Central memory CD8-positive, alpha-beta T cell (primary cell): ENCODE measurements around the gene SLC40A1.

Experiments used
- ATAC-seq: fragments of 150-1000 bp; cut with Tn5 transposase; replicated peaks from 2 replicates; pipeline ENCODE4 v1.10.0; 2022; ENCODE audit warnings: mild to moderate bottlenecking, moderate FRiP score, moderate number of reproducible peaks; ENCODE audit not compliant: poor library complexity, severe bottlenecking; ENCODE audit errors: extremely low read depth
- DNase-seq, 2 donors: peaks; one replicate each; pipeline ENCODE4 v3.0.0; 2021; ENCODE audit warnings: low spot score in 2 of 2
- H3K27ac Mint-ChIP-seq: one replicate; pipeline ENCODE4 v1.8.0; 2022; ENCODE audit warnings: low read depth, mild to moderate bottlenecking, moderate library complexity, mixed read lengths
- H3K27me3 Mint-ChIP-seq: one replicate; pipeline ENCODE4 v1.8.0; 2022; ENCODE audit warnings: mixed read lengths
- H3K36me3 Mint-ChIP-seq: one replicate; pipeline ENCODE4 v1.8.0; 2022; ENCODE audit warnings: mild to moderate bottlenecking, moderate library complexity, mixed read lengths; ENCODE audit not compliant: insufficient read depth
- H3K4me1 Mint-ChIP-seq: one replicate; pipeline ENCODE4 v1.8.0; 2022; ENCODE audit warnings: mixed read lengths
- H3K4me3 Mint-ChIP-seq: one replicate; pipeline ENCODE4 v1.8.0; 2022; ENCODE audit warnings: mild to moderate bottlenecking, moderate library complexity, mixed read lengths
- H3K9me3 Mint-ChIP-seq: one replicate; pipeline ENCODE4 v1.8.0; 2022; ENCODE audit warnings: mixed read lengths

The SLC40A1 gene, protein sequence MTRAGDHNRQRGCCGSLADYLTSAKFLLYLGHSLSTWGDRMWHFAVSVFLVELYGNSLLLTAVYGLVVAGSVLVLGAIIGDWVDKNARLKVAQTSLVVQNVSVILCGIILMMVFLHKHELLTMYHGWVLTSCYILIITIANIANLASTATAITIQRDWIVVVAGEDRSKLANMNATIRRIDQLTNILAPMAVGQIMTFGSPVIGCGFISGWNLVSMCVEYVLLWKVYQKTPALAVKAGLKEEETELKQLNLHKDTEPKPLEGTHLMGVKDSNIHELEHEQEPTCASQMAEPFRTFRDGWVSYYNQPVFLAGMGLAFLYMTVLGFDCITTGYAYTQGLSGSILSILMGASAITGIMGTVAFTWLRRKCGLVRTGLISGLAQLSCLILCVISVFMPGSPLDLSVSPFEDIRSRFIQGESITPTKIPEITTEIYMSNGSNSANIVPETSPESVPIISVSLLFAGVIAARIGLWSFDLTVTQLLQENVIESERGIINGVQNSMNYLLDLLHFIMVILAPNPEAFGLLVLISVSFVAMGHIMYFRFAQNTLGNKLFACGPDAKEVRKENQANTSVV

GRCh38 chr2:189580658-189581353 is at the start of gene SLC40A1:
TSS of gene SLC40A1 (minus strand) at chr2:189580786. CDS start at chr2:189580460, 326 bp downstream.
- H3K4me3 Mint-ChIP-seq = peak within 1 kb of the TSS; percentile 67
- no peaks in the 10 kb centered on the region for H3K9me3 Mint-ChIP-seq
- H3K27ac Mint-ChIP-seq = no peak within 1 kb of the TSS
- H3K4me1 Mint-ChIP-seq = peaks cover 14% of the 10 kb centered on the region
- DNase-seq (peak; percentile 11 to 15), ATAC-seq (peak; percentile 82)
- peaks cover 71% of the 10 kb centered on the region for H3K27me3 Mint-ChIP-seq
- no peaks in the 10 kb centered on the region for H3K36me3 Mint-ChIP-seq

DNA sequence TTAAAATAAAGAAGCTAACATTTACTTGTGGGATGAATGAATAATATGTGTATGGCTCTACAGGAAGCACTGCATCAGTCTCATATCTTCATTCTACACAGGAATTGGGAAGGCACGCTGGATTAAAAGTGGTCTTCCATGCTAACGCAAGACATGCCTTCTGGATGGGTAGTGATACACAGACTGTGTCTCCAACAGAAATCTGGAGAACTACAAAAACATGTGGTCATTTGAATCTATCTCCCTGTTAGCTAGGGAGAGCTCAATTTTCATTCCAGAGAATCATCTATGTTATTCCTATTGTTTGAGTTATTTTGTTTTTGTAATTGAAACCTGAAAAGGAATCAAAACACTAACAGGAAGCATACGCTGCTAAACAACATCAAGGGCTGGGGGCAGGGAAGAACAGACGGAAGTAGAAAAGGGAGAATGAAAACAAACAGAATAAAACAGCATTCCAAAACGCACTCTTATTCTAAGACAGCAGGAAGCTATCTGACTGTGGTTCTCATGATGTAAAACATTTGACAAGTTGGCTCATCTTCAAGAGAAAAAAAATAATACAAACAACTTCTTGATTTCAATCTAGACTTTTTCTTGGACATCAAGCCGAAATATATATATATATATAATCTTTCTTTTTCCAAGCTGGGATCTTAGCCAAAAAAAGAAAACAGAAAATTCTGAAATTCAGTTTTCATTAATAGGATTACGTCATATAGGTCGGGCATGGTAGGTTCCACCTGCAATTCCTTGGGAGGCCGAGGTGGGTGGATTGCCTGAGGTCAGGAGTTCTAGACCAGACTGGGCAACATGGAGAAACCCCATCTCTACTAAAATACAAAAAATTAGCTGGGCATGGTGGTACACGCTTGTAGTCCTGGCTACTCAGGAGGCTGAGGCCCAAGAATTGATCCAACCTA is 49.2 kb upstream of the SLC40A1 start:
- Mint-ChIP-seq H3K36me3 (no peaks in the 10 kb centered on the region), H3K4me1 (no peaks in the 10 kb centered on the region), H3K4me3 (no peak overlapping the region), H3K27ac (no peak overlapping the region), H3K27me3 (no peaks in the 10 kb centered on the region), H3K9me3 (no peaks in the 10 kb centered on the region)
- ATAC-seq (no peak), DNase-seq (no peak)

DNA sequence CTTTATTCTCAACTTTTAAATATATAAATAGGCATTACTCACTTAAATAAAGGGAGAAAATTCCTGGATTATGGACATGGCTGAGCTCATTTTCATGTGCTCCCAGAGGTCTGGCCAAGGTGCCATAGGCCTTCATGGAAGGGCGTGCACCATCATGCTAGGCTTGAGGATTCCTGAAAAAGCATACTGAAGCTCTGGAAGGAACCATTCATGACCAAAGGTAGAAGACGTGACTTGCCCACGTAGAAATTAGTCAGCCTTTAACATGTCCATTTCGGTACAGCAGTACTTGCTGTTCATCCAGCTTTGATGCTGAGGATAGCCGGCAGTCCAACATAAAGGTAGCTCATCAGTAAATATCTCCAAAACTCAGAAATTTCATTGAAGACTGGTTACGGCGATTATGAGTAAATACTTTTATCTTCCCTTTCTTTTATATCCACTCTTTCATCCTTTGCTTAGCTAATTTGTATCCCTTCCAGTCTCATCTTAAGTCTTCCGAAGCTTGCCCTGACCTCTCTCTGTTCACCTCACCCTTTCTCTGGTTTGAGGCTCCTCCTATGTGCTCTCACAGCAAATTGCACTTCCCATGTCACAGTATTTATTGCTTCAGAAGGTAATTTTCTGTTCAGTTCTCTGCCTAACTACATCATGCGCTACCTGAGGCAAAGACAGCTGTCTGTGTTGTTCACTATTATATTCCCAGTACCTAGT is 48.4 kb upstream of the SLC40A1 start:
- Mint-ChIP-seq H3K27me3 (no peaks in the 10 kb centered on the region), H3K4me1 (no peaks in the 10 kb centered on the region), H3K4me3 (no peak overlapping the region), H3K36me3 (no peaks in the 10 kb centered on the region), H3K9me3 (no peaks in the 10 kb centered on the region), H3K27ac (no peak overlapping the region)
- no peak for ATAC-seq
- no peak for DNase-seq

DNA sequence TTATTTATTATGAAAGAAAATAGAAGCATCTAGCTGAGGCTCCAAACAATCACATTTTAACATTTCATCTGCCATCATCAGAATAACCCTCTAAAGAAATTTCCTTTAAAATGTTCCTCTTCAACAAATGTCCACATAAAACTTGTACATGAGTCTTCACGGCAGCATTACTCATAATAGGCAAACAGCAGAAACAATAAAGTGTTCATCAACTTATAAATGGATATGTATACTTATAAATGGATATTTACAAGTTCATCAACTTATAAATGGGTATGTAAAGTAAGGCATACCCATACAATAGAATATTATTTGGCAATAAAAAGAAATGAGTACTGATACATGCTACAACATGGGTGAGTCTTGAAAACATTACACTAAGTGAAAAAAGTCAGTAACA is 47.2 kb upstream of the SLC40A1 start:
- H3K9me3 Mint-ChIP-seq = no peaks in the 10 kb centered on the region
- DNase-seq (no peak), ATAC-seq (no peak)
- H3K36me3 Mint-ChIP-seq = no peaks in the 10 kb centered on the region
- H3K4me3 Mint-ChIP-seq = no peak overlapping the region
- no peaks in the 10 kb centered on the region for H3K4me1 Mint-ChIP-seq
- no peaks in the 10 kb centered on the region for H3K27me3 Mint-ChIP-seq
- H3K27ac Mint-ChIP-seq = no peak overlapping the region

DNA sequence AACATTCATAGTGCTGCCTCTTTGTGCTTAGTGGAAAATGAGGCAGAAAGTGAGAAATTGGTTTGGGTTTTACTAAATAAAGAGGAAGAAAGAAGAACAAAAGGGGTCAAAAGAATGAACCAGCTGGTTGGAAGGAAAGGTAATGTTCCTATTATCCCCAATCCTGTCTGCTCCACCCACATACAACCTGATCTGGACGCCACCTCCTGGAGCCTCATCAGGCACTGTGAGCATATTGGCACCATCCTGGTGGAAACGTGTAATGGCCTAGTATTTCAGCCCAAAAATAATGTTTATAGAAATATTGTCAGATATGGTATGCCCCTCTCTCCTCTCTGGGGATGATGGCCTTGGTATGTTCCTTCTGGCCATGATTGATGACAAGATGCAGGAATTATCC is 45.0 kb upstream of the SLC40A1 start:
- no peaks in the 10 kb centered on the region for H3K4me1 Mint-ChIP-seq
- H3K27me3 Mint-ChIP-seq = no peaks in the 10 kb centered on the region
- no peak for ATAC-seq
- no peak for DNase-seq
- H3K9me3 Mint-ChIP-seq = no peaks in the 10 kb centered on the region
- no peaks in the 10 kb centered on the region for H3K36me3 Mint-ChIP-seq
- H3K4me3 Mint-ChIP-seq = no peak overlapping the region
- no peak overlapping the region for H3K27ac Mint-ChIP-seq

DNA sequence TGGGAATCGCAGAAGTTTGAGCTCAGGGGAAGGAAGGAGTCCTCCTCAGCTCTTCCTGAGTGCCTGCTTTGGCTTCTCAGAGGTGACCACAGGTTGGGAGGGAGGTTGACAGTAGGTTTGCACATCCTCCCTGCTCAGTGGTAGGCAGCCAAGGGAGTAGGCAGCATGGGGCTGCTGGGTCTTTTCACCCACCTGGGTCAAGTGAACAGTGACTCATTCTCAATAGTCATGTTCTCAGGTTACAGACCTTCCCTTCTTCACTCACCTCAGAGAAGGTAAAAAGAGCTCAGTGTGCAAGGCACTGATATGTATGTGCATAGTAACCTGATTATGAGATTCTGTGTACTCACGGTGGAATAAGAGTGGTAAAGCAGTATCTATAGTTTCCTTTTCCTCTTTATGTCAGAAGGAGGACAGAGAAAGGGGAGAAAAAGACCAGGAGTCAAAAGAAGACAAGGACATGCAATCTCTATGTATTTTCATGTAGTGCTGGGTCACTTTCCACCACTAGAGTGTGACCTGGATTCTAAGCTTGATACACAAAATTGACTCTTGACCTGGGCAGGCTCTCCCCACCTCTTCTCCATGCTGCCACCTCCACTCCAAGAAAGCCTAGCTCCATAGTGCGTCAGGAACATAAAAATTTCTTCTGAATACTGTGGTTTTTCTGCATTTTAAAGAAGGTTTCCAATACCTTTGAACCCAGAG is 44.2 kb upstream of the SLC40A1 start:
- no peak for ATAC-seq

DNA sequence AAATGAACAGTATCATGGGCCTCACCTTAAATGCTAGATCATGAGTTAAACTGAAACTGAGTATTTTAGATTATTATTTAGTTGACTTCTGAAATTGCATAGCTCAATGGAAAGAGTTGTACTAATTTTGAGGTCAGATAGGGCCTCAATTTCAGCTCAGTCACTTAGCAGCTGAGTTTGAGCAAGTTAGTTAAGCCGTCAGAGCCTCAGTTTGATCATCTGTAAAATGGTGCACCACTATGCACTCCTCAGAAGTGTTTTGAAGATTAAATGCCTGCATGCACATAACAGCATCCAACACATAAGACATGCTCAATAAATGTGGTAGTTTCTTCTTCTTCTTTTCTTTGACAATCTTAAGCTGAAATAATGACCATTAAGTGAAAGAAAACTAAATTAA is 42.5 kb upstream of the SLC40A1 start:
- DNase-seq (no peak), ATAC-seq (no peak)
- H3K9me3 Mint-ChIP-seq = no peaks in the 10 kb centered on the region
- no peaks in the 10 kb centered on the region for H3K27me3 Mint-ChIP-seq
- H3K36me3 Mint-ChIP-seq = no peaks in the 10 kb centered on the region
- H3K4me3 Mint-ChIP-seq = no peak overlapping the region
- no peak overlapping the region for H3K27ac Mint-ChIP-seq
- no peaks in the 10 kb centered on the region for H3K4me1 Mint-ChIP-seq

More for the DNA sequence above, 44.2 kb upstream of the SLC40A1 start:
- H3K4me3 Mint-ChIP-seq = no peak overlapping the region
- DNase-seq = no peak
- H3K4me1 Mint-ChIP-seq = no peaks in the 10 kb centered on the region
- no peaks in the 10 kb centered on the region for H3K27me3 Mint-ChIP-seq
- H3K27ac Mint-ChIP-seq = no peak overlapping the region
- H3K36me3 Mint-ChIP-seq = no peaks in the 10 kb centered on the region
- H3K9me3 Mint-ChIP-seq = no peaks in the 10 kb centered on the region

GRCh38 chr2:189621781-189622180 is 41.2 kb upstream of the SLC40A1 start:
- H3K36me3 Mint-ChIP-seq = no peaks in the 10 kb centered on the region
- ATAC-seq (no peak), DNase-seq (no peak)
- H3K4me3 Mint-ChIP-seq = no peak overlapping the region
- no peak overlapping the region for H3K27ac Mint-ChIP-seq
- H3K9me3 Mint-ChIP-seq = no peaks in the 10 kb centered on the region
- H3K27me3 Mint-ChIP-seq = no peaks in the 10 kb centered on the region
- no peaks in the 10 kb centered on the region for H3K4me1 Mint-ChIP-seq

DNA sequence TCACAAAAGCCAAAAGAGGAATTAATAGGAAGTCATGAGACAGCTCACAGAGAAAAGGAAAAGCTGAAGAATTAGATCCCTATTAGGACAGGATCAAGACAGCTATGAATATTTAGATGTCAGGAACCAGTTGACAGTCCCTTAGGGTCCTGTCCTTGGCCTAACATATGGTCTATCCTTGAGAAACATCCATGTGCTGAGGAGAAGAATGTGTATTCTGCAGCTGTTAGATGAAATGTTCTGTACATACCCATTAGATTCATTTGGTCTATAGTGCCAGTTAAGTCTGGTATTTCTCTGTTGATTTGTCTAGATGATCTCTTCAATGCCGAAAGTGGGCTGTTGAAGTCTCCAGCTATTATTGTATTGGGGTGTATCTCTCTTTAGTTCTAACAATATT is 37.6 kb upstream of the SLC40A1 start:
- ATAC-seq (no peak), DNase-seq (no peak)
- Mint-ChIP-seq H3K27ac (no peak overlapping the region), H3K27me3 (no peaks in the 10 kb centered on the region), H3K9me3 (no peaks in the 10 kb centered on the region), H3K36me3 (no peaks in the 10 kb centered on the region), H3K4me1 (no peaks in the 10 kb centered on the region), H3K4me3 (no peak overlapping the region)

DNA sequence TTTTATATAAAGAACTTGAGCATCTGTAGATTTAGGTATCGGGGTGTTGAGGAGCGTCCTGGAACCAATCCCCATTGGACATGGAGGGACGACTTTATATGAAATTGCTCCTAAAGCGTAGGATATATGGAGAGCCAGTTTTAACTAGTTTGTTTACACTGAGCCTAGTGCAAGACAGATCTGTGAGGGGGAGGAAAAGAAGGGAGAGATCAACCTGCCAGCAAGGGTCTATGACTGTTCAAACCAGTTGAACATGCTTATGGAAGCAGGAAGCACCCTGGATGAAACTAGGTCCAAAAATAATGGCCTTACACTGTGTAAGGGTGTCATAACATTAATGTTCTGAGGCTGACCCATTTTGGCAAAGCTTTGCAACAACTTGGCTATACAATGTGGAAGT is 34.0 kb upstream of the SLC40A1 start:
- Mint-ChIP-seq H3K36me3 (no peaks in the 10 kb centered on the region), H3K4me3 (no peak overlapping the region), H3K27ac (no peak overlapping the region), H3K4me1 (no peaks in the 10 kb centered on the region), H3K27me3 (no peaks in the 10 kb centered on the region), H3K9me3 (no peaks in the 10 kb centered on the region)
- ATAC-seq = no peak
- no peak for DNase-seq

DNA sequence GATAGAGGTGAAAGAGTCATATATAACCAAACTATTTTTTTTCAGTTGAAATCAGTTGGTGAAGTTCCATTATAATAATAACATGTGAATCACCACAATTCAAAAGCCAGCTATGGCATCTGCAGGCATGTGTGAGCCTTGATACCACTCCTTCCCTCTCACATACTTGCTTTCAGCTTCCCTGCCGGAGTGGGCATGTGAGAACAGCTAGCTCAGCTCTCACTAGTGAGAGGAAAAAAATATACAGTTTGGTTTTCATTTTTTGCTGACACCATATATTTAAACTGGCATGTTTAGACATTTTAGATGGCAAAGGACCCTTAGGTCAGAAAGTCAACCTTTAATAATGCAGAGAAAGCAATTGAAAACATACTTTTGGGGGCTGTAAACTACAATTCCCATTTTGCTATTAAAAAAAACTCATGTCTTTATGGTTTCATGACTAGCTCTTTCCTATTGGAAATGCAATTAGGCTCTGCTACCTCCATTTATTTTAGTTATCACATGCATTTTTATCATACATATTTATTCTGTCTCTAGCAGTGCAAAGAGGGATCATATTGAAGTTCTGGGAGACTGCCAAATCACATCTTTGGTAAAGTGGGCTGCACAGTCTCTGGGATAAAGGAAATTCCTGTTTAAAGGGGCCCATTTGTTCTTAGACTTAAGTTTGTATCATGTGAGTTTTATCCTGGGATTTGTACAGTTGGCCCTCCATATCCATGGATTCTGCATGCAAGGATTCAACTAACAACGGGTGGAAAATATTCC is 33.2 kb upstream of the SLC40A1 start:
- Mint-ChIP-seq H3K27me3 (no peaks in the 10 kb centered on the region), H3K9me3 (no peaks in the 10 kb centered on the region), H3K4me1 (no peaks in the 10 kb centered on the region), H3K4me3 (no peak overlapping the region), H3K27ac (no peak overlapping the region), H3K36me3 (no peaks in the 10 kb centered on the region)
- ATAC-seq (no peak), DNase-seq (no peak)
